Femur (tissue), 1 donor: ENCODE data around the gene CCSER1.
"Not testable (repeated sequence)": the region's sequence is repeated elsewhere in the genome, so short reads cannot be mapped to it uniquely, and the experiment has no call there.

Experiments
- DNase-seq: peaks from one replicate; pipeline ENCODE4 v3.0.0-alpha.2; 2017

CCSER1 gene

GRCh38 chr4:91319556-91320268, 1192.5 kb downstream of the CCSER1 start:
- DNase-seq = no peak

GRCh38 chr4:91322961-91323360, 1195.8 kb downstream of the CCSER1 start:
- no peak for DNase-seq

DNA sequence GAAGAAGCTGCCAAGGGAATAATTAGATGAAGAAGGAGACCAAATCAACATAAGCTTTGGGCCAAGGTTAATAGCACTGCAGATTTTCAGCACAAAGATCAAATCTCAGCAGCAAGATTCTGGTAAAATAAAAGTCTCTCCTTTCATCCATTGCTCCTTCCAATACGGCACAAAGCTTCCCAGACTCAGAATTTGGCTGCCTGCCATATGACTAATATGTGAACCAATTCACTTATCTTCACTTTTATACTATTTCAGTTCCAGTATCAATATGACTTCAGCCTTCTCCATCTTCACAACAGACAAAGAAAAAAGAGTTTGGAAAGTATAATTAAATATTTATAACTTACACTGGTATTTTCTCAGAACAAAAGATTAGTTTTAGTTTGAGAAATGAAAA, 1198.3 kb downstream of the CCSER1 start:
- DNase-seq = no peak

- DNase-seq = not testable (repeated sequence)
These were observed 1199.0 kb downstream of the CCSER1 start for GRCh38 chr4:91326167-91326566.

DNA sequence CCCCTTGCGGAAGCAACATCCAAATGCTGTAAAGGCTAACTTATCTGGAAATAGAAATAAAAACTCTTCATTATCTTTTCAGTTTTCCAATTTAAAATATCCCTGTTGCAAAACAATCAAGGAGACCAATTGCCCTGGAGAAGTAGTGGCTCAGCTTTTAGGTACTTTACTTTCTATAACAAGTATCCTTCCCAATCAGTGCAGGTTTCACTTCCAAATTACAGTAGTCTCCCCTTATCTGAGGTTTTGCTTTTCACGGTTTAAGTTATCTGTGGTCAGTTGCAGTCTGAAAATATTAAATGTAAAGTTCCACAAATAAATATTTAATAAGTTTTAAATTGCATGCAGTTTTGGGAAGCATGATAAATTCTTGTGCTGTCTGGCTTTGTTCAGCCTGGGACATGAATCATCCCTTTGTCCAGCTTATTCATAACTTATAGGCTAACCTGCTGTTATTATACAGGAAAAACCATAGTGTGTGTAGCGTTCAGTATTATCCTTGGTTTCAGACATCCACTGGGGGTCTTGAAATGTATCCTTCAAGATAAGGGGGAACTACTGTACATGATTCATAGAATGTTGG, 1203.5 kb downstream of the CCSER1 start:
- no peak for DNase-seq

- no peak for DNase-seq
These were observed 1213.6 kb downstream of the CCSER1 start for GRCh38 chr4:91340822-91341221.

DNA sequence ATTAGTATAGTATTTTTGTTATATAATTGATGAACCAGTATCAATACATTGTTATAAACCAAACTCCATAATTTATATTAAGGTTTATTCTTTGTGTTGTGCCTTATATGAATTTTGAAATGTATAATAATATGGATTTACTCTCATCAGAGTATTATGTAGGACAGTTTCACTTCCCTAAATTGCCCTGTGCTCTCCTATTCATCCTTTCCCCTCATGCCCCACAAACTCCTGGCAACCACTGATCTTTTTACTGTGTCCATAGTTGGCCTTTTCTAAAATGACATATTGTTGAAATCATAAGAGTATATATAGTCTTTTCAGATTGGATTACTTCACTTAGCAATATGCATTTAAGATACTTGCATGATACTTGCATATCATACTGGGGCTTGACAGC, 1218.4 kb downstream of the CCSER1 start:
- DNase-seq = no peak

DNA sequence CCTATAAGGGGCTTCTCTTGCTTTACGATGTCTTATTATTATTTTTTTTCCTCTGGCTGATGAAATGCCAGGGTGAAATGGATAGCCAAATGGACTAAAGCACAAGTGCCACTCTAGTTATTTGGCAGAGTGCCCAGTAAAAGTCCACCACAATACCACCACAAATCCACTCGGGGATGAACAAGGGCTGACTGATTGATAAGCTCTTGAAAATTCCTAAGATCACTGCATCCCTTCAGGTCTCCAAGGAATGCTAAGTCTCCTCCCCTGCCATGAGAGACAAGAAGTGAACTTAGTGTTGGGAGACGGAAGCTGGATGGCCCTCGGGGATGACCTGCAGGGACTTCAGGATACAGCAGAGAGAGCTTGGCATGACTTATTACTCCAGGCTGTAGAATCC, 1229.3 kb downstream of the CCSER1 start:
- DNase-seq = not testable (repeated sequence)

GRCh38 chr4:91358016-91358415, 1230.8 kb downstream of the CCSER1 start:
- not testable (repeated sequence) for DNase-seq

GRCh38 chr4:91358621-91359020, 1231.4 kb downstream of the CCSER1 start:
- DNase-seq = not testable (repeated sequence)

GRCh38 chr4:91359041-91360031, 1232.1 kb downstream of the CCSER1 start:
- no peak for DNase-seq

- no peak for DNase-seq
These were observed 1234.9 kb downstream of the CCSER1 start for GRCh38 chr4:91362125-91362524.

- no peak for DNase-seq
These were observed 1239.4 kb downstream of the CCSER1 start for GRCh38 chr4:91366554-91366953.

- DNase-seq = no peak
These were observed 1241.9 kb downstream of the CCSER1 start for GRCh38 chr4:91369116-91369515.

- no peak for DNase-seq
These were observed 1246.4 kb downstream of the CCSER1 start for GRCh38 chr4:91373546-91373945.

- not testable (repeated sequence) for DNase-seq
These were observed 1278.2 kb downstream of the CCSER1 start for GRCh38 chr4:91405431-91405830.

GRCh38 chr4:91422011-91422410, 1294.8 kb downstream of the CCSER1 start:
- no peak for DNase-seq

- no peak for DNase-seq
These were observed 1299.5 kb downstream of the CCSER1 start for GRCh38 chr4:91426725-91427124.

DNA sequence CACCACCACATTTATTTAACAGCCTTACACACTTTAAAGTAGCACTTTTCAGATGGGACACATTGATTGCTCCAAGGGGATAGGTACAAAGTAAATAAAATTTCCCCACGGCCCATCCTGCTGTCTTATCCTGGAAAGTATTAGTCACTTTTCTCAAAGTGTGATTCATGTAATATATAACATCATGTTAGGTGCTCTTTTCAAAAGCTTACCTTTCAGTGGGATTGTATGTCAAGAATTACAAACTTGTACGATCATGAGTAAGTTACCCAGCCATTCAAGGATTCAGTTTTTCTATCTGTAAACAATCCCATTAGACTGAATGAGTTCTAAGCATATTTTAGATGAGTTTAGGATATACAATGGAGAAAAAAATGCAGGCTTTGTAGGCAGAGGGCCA, 1300.0 kb downstream of the CCSER1 start:
- no peak for DNase-seq

- no peak for DNase-seq
These were observed 1307.4 kb downstream of the CCSER1 start for GRCh38 chr4:91434631-91435030.

- no peak for DNase-seq
These were observed 1309.4 kb downstream of the CCSER1 start for GRCh38 chr4:91436556-91436955.

- no peak for DNase-seq
These were observed 1320.0 kb downstream of the CCSER1 start for GRCh38 chr4:91447168-91447567.

DNA sequence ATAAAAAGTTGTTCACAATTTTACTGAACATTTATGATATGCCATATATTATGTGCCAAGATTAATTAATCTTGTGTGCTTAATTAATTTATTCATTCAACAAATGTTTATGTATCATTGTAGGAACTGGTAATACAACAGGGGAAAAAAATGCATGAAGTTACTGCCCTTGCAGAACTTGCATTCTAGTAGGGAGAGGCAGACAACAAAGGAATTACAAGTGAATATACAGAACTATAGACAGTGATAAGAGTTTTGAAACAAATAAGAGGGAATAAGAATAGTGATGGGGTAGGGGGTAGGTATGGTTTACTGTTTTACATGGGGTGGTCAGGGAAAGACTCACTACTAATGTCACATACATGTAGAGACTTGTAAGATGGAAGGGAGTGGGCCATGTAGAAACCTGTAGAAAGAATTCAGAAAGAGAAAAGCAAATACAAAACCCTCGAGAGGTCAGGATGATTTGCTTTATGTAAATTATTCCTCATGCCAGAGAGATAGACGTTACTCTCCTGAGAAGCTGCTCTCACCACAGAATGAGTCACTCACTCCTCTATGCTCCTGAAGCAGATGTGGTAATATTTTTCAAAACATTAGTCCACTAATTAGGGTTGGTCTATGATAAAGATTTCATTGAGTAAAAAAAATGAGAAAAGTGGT, 1321.6 kb downstream of the CCSER1 start:
- no peak for DNase-seq
